ENCODE data around the gene NCKAP5.
"Not testable (repeated sequence)": the region's sequence is repeated elsewhere in the genome, so short reads cannot be mapped to it uniquely, and the experiment has no call there.

Gene NCKAP5

DNA sequence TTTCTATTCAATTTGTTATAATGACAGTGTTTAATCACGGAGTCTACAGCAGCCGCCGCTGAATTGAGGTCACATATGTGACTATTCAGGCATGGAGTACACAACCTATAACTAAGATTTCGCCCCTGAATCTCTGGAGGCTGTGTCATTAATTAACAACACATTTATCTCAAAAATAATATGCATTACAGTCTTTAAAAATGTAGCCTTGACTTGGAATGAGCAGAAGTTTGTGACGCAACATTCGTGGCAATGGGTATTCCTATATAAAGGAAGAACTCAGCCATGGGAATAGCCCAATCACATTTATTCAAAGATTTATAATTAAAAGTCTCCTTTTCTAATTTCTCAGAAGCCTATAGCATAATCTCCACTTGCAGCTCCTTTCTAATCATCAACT is 837.7 kb downstream of the NCKAP5 start:
- no peak for DNase-seq

GRCh38 chr2:132729522-132729921 is 838.7 kb downstream of the NCKAP5 start:
- no peak for DNase-seq

GRCh38 chr2:132726155-132726554 is 842.1 kb downstream of the NCKAP5 start:
- no peak for DNase-seq

GRCh38 chr2:132725748-132726147 is 842.5 kb downstream of the NCKAP5 start:
- no peak for DNase-seq

GRCh38 chr2:132725148-132725547 is 843.1 kb downstream of the NCKAP5 start:
- no peak for DNase-seq

- DNase-seq = no peak
These were observed 846.3 kb downstream of the NCKAP5 start for GRCh38 chr2:132721938-132722337.

GRCh38 chr2:132720393-132720792 is 847.9 kb downstream of the NCKAP5 start:
- no peak for DNase-seq

DNA sequence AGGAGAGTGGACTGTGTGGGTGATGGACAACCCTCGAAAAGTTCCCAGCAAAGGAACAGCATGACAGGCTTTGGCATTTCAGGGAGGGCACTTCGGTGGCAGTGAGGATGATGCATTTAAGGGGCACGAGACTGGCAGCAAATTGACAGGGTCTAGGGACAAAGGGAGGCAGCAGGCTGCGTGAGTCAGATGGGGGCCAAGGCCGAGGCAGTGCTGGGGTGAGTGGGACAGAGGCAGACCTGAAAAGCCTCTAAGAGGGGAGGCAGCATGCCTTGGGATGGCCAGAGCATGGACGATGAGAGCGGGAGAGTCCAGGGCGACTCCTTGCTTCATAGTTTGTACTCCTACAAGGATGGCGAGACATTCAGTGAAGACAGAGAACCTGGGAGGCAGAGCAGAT is 848.8 kb downstream of the NCKAP5 start:
- DNase-seq = no peak

DNA sequence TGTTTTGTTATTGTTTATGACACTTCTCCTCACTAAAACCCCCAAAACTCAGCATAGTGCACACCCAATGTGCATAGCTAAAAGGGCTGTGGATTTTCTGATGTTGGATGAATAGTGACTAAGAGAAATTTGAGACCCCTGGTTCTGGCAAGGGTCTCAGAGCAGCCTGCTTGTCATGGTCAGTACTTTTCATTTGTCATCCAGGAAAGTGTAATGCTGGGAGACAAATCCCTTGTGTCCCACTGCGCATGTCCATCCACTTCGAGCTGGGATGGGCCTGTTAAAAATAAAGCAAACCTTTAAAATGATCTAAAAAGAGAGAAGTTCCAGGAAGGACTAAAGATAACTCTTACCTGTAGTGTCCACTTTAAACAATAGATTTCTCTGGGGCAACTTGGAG is 851.3 kb downstream of the NCKAP5 start:
- no peak for DNase-seq

GRCh38 chr2:132715386-132716351 is 852.6 kb downstream of the NCKAP5 start:
- peak in 1 of 51 donors; percentile 35 for DNase-seq

GRCh38 chr2:132703396-132703795 is 864.9 kb downstream of the NCKAP5 start:
- no peak for DNase-seq

DNA sequence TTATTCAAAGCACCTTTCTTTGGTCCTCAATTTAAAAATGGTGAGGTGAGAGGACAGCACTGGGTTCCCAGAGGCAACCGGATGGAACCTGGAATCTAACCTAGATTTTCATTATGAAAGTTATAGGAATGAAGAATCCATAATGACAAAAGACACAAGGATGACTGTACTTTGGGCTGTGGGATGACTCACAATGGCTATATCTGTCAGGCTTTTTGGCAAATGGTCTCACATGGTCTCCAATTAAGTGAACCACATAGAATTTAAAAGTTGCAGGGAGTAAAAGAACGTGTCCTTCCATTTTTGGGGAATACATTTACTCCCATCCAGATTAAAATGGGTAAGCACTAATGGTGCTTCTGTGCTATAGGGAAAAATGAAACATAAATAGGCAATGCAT is 866.5 kb downstream of the NCKAP5 start:
- DNase-seq = no peak

- DNase-seq = not testable (repeated sequence)
These were observed 868.5 kb downstream of the NCKAP5 start for GRCh38 chr2:132699802-132700201.

DNA sequence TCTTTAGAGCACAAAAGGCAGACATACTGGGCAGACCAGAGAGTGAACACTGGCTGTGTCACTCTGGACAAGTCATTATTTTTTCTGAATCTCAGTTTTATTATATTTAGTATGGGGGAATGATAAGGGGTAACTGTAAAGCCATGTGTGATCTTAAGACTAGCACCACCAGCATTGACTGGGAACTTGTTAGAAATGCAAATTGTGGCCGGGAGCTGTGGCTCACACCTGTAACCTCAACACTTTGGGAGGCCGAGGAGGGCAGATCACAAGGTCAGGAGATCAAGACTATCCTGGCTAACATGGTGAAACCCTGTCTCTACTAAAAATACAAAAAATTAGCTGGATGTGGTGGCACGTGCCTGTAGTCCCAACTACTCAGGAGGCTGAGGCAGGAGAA is 869.9 kb downstream of the NCKAP5 start:
- not testable (repeated sequence) for DNase-seq

DNA sequence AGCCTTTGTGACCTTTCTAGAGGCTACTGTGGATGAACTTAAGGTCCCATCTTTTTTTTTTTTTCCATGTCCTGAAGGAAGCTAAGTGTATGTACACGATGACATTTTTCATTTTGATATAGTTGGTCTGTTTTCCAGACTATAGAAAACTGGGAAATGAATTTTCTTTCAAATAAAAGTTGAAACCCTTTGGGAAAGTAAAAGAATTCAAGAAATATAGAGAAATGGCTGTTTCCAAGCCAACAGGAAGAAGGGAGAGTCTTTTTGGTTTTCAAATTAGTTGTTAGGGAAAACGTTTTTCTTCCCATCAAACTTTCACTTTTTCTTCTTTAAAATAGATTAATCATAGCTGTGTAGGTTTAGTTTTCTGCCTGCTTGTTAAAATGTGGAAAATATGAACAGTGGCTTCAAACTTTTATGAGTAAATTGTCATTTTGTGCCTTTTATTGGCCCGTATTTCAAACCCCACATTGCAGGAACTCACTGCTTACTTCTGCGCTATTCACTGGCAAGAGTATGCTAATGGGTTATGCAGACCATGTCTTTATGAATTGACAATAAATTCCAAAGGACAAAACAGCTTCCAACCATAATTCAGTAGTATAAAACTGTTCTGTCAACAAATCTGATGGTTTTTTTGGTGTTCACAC is 870.6 kb downstream of the NCKAP5 start:
- DNase-seq = no peak

- no peak for DNase-seq
These were observed 875.4 kb downstream of the NCKAP5 start for GRCh38 chr2:132692816-132693215.

DNA sequence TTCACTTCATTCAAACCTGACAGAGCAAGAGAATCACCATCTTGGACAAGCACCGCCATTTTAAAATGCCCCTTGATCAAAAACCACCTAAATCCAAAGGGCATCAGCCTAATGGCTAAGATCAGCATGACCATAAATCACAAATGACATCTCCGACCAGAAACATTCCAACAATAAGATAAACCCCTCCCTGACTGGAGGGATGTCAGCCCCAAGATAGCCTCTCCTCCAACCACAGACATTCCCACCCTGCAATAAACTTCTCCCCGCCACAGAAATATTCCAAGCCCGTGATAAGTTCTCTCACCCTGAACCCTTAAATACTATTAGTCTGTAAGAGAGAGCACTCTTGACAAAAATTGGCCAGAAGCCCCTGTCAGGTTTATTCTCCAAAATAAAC is 876.7 kb downstream of the NCKAP5 start:
- DNase-seq = no peak

GRCh38 chr2:132690664-132691303 is 877.5 kb downstream of the NCKAP5 start:
- DNase-seq = no peak

GRCh38 chr2:132681766-132682165 is 886.5 kb downstream of the NCKAP5 start:
- no peak for DNase-seq

DNA sequence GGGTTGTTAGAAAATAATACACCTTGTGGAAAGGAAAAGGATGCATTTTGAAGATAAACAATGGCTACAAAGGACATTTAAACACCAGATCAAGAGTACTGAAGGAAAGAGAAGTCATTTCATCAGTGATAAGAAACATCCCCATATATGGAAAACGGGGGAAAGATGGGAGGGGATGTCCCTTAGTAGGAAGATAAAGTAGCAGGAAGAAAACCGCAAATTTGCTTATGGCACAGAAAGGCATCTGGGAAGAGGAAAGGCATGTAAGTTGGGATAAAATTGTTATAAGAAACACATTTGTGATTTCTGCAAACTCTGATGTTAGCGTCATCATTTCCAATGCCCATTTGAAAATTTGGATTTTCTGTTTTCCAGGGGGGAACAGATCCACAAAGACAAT is 887.7 kb downstream of the NCKAP5 start:
- no peak for DNase-seq

DNA sequence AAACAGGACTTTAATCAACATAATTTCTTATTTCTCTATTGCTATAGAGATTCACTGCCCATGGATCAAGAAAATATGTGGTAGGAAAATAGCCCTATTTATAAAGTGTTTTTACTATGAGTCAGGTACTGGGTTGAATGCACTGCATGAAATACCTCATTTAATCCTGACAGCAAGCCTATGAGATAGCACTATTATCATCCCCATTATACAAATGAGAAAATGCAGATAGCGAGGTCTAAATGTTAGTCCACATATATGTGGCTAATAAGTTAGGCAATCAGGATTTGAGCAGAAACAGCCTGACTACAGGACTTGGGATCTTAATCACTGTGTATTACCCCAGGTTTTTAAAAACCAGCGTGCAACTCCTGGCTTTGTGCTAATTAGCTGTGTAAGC is 889.8 kb downstream of the NCKAP5 start:
- no peak for DNase-seq

GRCh38 chr2:132677661-132678060 is 890.6 kb downstream of the NCKAP5 start:
- no peak for DNase-seq

Data from hypothalamus (tissue), 51 donors.